Smooth muscle cell (in vitro differentiated cells): ENCODE data around the gene CLEC18B. TPM values are rescaled to one million over a fixed set of nuclear protein-coding genes. Genes with fewer than 3 reads are reported as not detected.
"Not testable (repeated sequence)": the region's sequence is repeated elsewhere in the genome, so short reads cannot be mapped to it uniquely, and the experiment has no call there.

Source experiments
- DNase-seq: peaks from one replicate; lab custom pipeline; 2025; ENCODE audit not compliant: unreplicated experiment; lab: John Stamatoyannopoulos, UW
- H2AFZ ChIP-seq: fragments of 200-600 bp; sonication (generic); 2 replicates; pipeline ENCODE4 v1.6.0; 2016; ENCODE audit warnings: antibody characterized with exemption, low read depth, mild to moderate bottlenecking
- H3F3A ChIP-seq: fragments of 200-600 bp; sonication (generic); 2 replicates; pipeline ENCODE4 v1.6.0; 2017; ENCODE audit warnings: antibody characterized with exemption, low read depth
- H3K27ac ChIP-seq: fragments of 200-600 bp; sonication (generic); 2 replicates; pipeline ENCODE4 v1.5.1; 2016; ENCODE audit warnings: low read depth, mild to moderate bottlenecking
- H3K27me3 ChIP-seq: fragments of 200-600 bp; sonication (generic); 2 replicates; pipeline ENCODE4 v1.6.1; 2016; ENCODE audit warnings: low read depth, mild to moderate bottlenecking
- H3K36me3 ChIP-seq: fragments of 200-600 bp; sonication (generic); 2 replicates; pipeline ENCODE4 v1.5.1; 2016; ENCODE audit warnings: low read depth
- H3K4me1 ChIP-seq: fragments of 200-600 bp; sonication (generic); 2 replicates; pipeline ENCODE4 v1.5.1; 2016; ENCODE audit warnings: low read depth
- H3K4me2 ChIP-seq: fragments of 200-600 bp; sonication (generic); 2 replicates; pipeline ENCODE4 v1.6.0; 2016; ENCODE audit warnings: mild to moderate bottlenecking
- H3K4me3 ChIP-seq: fragments of 200-600 bp; sonication (generic); 2 replicates; pipeline ENCODE4 v1.5.1; 2016; ENCODE audit warnings: mild to moderate bottlenecking
- H3K79me2 ChIP-seq: fragments of 200-600 bp; sonication (generic); 2 replicates; pipeline ENCODE4 v1.6.0; 2016; ENCODE audit warnings: low read depth, mild to moderate bottlenecking
- H3K9ac ChIP-seq: fragments of 200-600 bp; sonication (generic); 2 replicates; pipeline ENCODE4 v1.6.0; 2016; ENCODE audit warnings: low read depth
- H3K9me3 ChIP-seq: fragments of 200-600 bp; sonication (generic); replicated peaks from 2 replicates; pipeline ENCODE4 v1.5.1; 2016; ENCODE audit warnings: low read depth
- H4K20me1 ChIP-seq: fragments of 200-600 bp; sonication (generic); 2 replicates; pipeline ENCODE4 v1.6.0; 2016; ENCODE audit warnings: low read depth
- WGBS: methylation state at CpG from one replicate; pipeline ENCODE4 v1.1.7; 2016; ENCODE audit warnings: low lambda C conversion rate; 5-methylcytosine and 5-hydroxymethylcytosine counted together
- polyA plus RNA-seq: library from polyadenylated mRNA; unstranded; fragments of >200 nt; fragmentation: Nextera tagmentation; extraction: Ambion mirVana; gene quantifications from 2 replicates; pipeline ENCODE4 v1.2.1, GENCODE V29; 2016
- total RNA-seq: library from RNA; depleted of rRNA; stranded (reverse); fragments of >200 nt; gene quantifications from 2 replicates; pipeline ENCODE4 v1.2.3, GENCODE V29; 2014

The CLEC18B gene
- total and polyA plus RNA-seq, 2 experiments from 2014 or later = 0.87 to 1.4 TPM

GRCh38 chr16:74394604-74395003, 26.7 kb downstream of the CLEC18B start:
- not testable (repeated sequence) for H3K27me3 ChIP-seq, H3K79me2 ChIP-seq, H3K4me1 ChIP-seq, H4K20me1 ChIP-seq, H3F3A ChIP-seq, H3K36me3 ChIP-seq, H3K4me3 ChIP-seq, H3K27ac ChIP-seq, H2AFZ ChIP-seq, H3K9ac ChIP-seq, H3K4me2 ChIP-seq, H3K9me3 ChIP-seq, DNase-seq
- 88% methylated on average over 3 of the region's 5 CpGs for WGBS

- not testable (repeated sequence) for H4K20me1 ChIP-seq, H3K4me2 ChIP-seq, H3K27me3 ChIP-seq
Observed at GRCh38 chr16:74394131-74394530, 27.1 kb downstream of the CLEC18B start.

DNA sequence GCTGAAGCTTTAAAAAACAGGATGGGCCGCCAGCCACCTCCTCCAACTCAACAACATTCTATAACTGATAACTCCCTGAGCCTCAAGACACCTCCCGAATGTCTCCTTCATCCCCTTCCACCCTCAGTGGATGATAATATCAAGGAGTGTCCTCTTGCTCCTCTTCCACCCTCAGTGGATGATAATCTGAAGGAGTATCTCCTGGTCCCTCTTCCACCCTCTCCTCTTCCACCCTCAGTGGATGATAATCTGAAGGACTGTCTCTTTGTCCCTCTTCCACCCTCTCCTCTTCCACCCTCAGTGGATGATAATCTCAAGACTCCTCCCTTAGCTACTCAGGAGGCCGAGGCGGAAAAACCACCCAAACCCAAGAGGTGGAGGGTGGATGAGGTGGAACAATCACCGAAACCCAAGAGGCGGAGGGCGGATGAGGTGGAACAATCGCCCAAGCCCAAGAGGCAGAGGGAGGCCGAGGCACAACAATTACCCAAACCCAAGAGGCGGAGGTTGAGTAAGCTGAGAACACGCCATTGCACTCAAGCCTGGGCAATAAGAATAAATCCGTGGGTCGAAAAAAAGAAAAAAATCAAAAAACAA, 29.7 kb downstream of the CLEC18B start:
- not testable (repeated sequence) for H3K79me2 ChIP-seq, H3K9me3 ChIP-seq, DNase-seq, H3F3A ChIP-seq, H3K4me3 ChIP-seq, H3K9ac ChIP-seq, H3K36me3 ChIP-seq, H2AFZ ChIP-seq, H3K4me1 ChIP-seq, H3K4me2 ChIP-seq, H3K27ac ChIP-seq, H3K27me3 ChIP-seq, H4K20me1 ChIP-seq
- 92% methylated on average over 11 of the region's 13 CpGs for WGBS

More at GRCh38 chr16:74394131-74394530, 27.1 kb downstream of the CLEC18B start:
- not testable (repeated sequence) for H2AFZ ChIP-seq, H3K4me1 ChIP-seq, H3K9me3 ChIP-seq, H3K4me3 ChIP-seq, H3K36me3 ChIP-seq, DNase-seq, H3F3A ChIP-seq, H3K79me2 ChIP-seq, H3K9ac ChIP-seq, H3K27ac ChIP-seq
- 95% methylated on average over 9 of the region's 9 CpGs for whole genome bisulfite sequencing

GRCh38 chr16:74382339-74383034, 38.8 kb downstream of the CLEC18B start:
- H3K27ac ChIP-seq = peak overlapping the region; percentile 33
- not testable (repeated sequence) for H4K20me1 ChIP-seq, H3K79me2 ChIP-seq, H3K4me1 ChIP-seq, H3F3A ChIP-seq, H3K9me3 ChIP-seq, H3K4me3 ChIP-seq, H3K4me2 ChIP-seq, H3K27me3 ChIP-seq, H3K36me3 ChIP-seq, H2AFZ ChIP-seq, H3K9ac ChIP-seq, DNase-seq
- 43% methylated on average over 1 of the region's 6 CpGs for WGBS

- not testable (repeated sequence) for H3F3A ChIP-seq, H3K9ac ChIP-seq, H3K4me1 ChIP-seq, H3K4me2 ChIP-seq, H3K27me3 ChIP-seq, H4K20me1 ChIP-seq, DNase-seq, H3K36me3 ChIP-seq, H3K27ac ChIP-seq, H3K79me2 ChIP-seq, H3K4me3 ChIP-seq, H3K9me3 ChIP-seq, H2AFZ ChIP-seq
- 96% methylated on average over 9 of the region's 9 CpGs for WGBS
Observed at GRCh38 chr16:74373847-74374184, 47.5 kb downstream of the CLEC18B start.
